GM12878 (cell line): Measurements from ENCODE around the gene RUNDC1. TPM values are rescaled to one million over a fixed set of nuclear protein-coding genes. Genes with fewer than 3 reads are reported as not detected.

Experiments
- ATAC-seq: fragments of 200-7000 bp; cut with Tn5 transposase; 3 replicates; pipeline ENCODE4 v1.9.1; 2020; ENCODE audit warnings: mild to moderate bottlenecking, moderate library complexity
- BruUV-seq: library from RNA; stranded (reverse); fragments of 400-500 nt; replicated peaks from 2 replicates; lab custom pipeline; 2021; lab: Mats Ljungman, UMichigan
- CTCF ChIA-PET: fragments of 300-600 bp; sonication (Branson Sonifier 250); formaldehyde crosslinking; extraction: SDS; loops from one replicate; lab custom pipeline; 2021; ENCODE audit warnings: inconsistent platforms; lab: Yijun Ruan, JAX
- POLR2A ChIA-PET: fragments of 350-600 bp; formaldehyde crosslinking; extraction: SDS; loops from one replicate; lab custom pipeline; 2021; ENCODE audit warnings: inconsistent platforms; lab: Charles Lee
- RAD21 ChIA-PET: fragments of 300-600 bp; sonication (Branson Sonifier 250); formaldehyde crosslinking; loops from one replicate; lab custom pipeline; 2023; ENCODE audit warnings: antibody characterized with exemption; ENCODE audit not compliant: unreplicated experiment; lab: Charles Lee
- SMC1A ChIA-PET: fragments of 300-600 bp; sonication (Branson Sonifier 250); formaldehyde crosslinking; loops from one replicate; lab custom pipeline; 2023; ENCODE audit not compliant: unreplicated experiment, uncharacterized antibody; lab: Charles Lee
- DNase-seq: peaks from one replicate; pipeline ENCODE4 v3.0.0-alpha.2; 2011; ENCODE audit warnings: low read depth, low spot score
- FAIRE-seq: peaks from 3 replicates; lab custom pipeline; 2011; peaks lifted over from hg19 to GRCh38; lab: Jason Lieb, UNC
- H2AFZ ChIP-seq: 2 replicates; pipeline ENCODE4 v1.6.0; 2011; ENCODE audit warnings: low read depth, low read length, control low read depth; ENCODE audit not compliant: control insufficient read depth
- H3K27ac ChIP-seq: 2 replicates; pipeline ENCODE4 v1.5.1; 2011; ENCODE audit warnings: control low read depth; ENCODE audit not compliant: control insufficient read depth, insufficient read depth
- H3K27me3 ChIP-seq, 2 experiments: replicated peaks in 1 of 2; 2 replicates each; pipeline versions ENCODE4 v1.6.0 to v1.6.1; 2011; ENCODE audit warnings: low read length in 1 of 2; ENCODE audit not compliant: control insufficient read depth in 2 of 2, insufficient read depth in 2 of 2
- H3K36me3 ChIP-seq, 2 experiments: 2 replicates each; pipeline ENCODE4 v1.5.1; 2011; ENCODE audit warnings: low read length in 1 of 2; ENCODE audit not compliant: control insufficient read depth in 2 of 2, insufficient read depth in 2 of 2
- H3K4me1 ChIP-seq: 2 replicates; pipeline ENCODE4 v1.6.1; 2011; ENCODE audit warnings: mild to moderate bottlenecking, low read length, moderate library complexity, mixed read lengths; ENCODE audit not compliant: control insufficient read depth, insufficient read depth
- H3K4me2 ChIP-seq: 2 replicates; pipeline ENCODE4 v1.6.0; 2011; ENCODE audit warnings: control low read depth; ENCODE audit not compliant: control insufficient read depth, insufficient read depth
- H3K4me3 ChIP-seq: fragments of 200-600 bp; sonication (generic); 2 replicates; pipeline ENCODE4 v1.5.1; 2016
- H3K79me2 ChIP-seq: 2 replicates; pipeline ENCODE4 v1.6.0; 2011; ENCODE audit warnings: low read length; ENCODE audit not compliant: control insufficient read depth, insufficient read depth
- H3K9ac ChIP-seq: 2 replicates; pipeline ENCODE4 v1.8.0; 2011; ENCODE audit warnings: low read length, control low read depth, mixed read lengths; ENCODE audit not compliant: control insufficient read depth, insufficient read depth
- H3K9me3 ChIP-seq: replicated peaks from 3 replicates; pipeline ENCODE4 v1.5.1; 2011; ENCODE audit warnings: mild to moderate bottlenecking, low read length; ENCODE audit not compliant: control insufficient read depth, insufficient read depth
- H4K20me1 ChIP-seq: 2 replicates; pipeline ENCODE4 v1.6.0; 2011; ENCODE audit not compliant: control insufficient read depth, insufficient read depth
- CHD2 ChIP-seq: IDR thresholded peaks from 2 replicates; pipeline ENCODE4 v1.6.1; 2011; ENCODE audit warnings: low read depth, low read length, improper control_type of control experiment, borderline replicate concordance
- GATAD2B ChIP-seq: fragments of 450-650 bp; conservative IDR thresholded peaks from 2 replicates; pipeline ENCODE4 v1.6.1; 2017; ENCODE audit warnings: low read depth, mild to moderate bottlenecking, moderate library complexity
- MTA3 ChIP-seq: IDR thresholded peaks from 2 replicates; pipeline ENCODE4 v1.6.1; 2012; ENCODE audit warnings: low read length, inconsistent platforms, borderline replicate concordance
- SMC3 ChIP-seq: IDR thresholded peaks from 2 replicates; pipeline ENCODE4 v1.6.1; 2011; ENCODE audit warnings: low read length, improper control_type of control experiment, borderline replicate concordance
- STAT3 ChIP-seq: IDR thresholded peaks from 2 replicates; pipeline ENCODE4 v1.6.1; 2011; ENCODE audit warnings: low read depth, low read length, improper control_type of control experiment
- WGBS: methylation state at CpG from one replicate; pipeline ENCODE4 v1.1.6; 2016; ENCODE audit warnings: low lambda C conversion rate; ENCODE audit not compliant: insufficient replicate concordance, insufficient coverage; ENCODE audit errors: missing lambda C conversion rate; 5-methylcytosine and 5-hydroxymethylcytosine counted together
- in situ Hi-C: fragments of 300-500 bp; cut with MboI; formaldehyde crosslinking; loops from 9 replicates; pipeline ENCODE4 v1.14.3; 2018; ENCODE audit warnings: mixed read lengths
- intact Hi-C: fragments of 100-400 bp; cut with micrococcal nuclease; formaldehyde crosslinking; loops from one replicate; pipeline ENCODE4 v1.14.2; 2022; ENCODE audit not compliant: unreplicated experiment
- polyA plus RNA-seq, 11 experiments: library from polyadenylated mRNA; depleted of rRNA in 4 of 11; unstranded in 6 of 11; stranded (reverse) in 5 of 11; fragments of >200 nt; fragmentation: Nextera tagmentation in 4 of 11; fragmentation: Illumina TruSeq in 1 of 11; extraction: Ambion mirVana in 4 of 11; extraction: Trizol in 1 of 11; gene quantifications; 1 replicate in 1 of 11; 2 replicates in 10 of 11; pipeline versions ENCODE4 v1.2.1 to v1.2.3, GENCODE V29; 2011 to 2016; ENCODE audit warnings: inconsistent platforms in 2 of 11, missing spikeins in 2 of 11, low read depth in 1 of 11
- total RNA-seq, 4 experiments: library from RNA; depleted of rRNA in 3 of 4; stranded (reverse); fragments of >200 nt in 3 of 4; fragmentation: Illumina TruSeq in 1 of 4; extraction: Trizol in 1 of 4; gene quantifications; 2 replicates each; pipeline versions ENCODE4 v1.2.1 to v1.2.3, GENCODE V29; 2013 to 2021
- TF ChIP-seq, protein P1 (sequence below): IDR thresholded peaks from 2 replicates; pipeline ENCODE4 v1.6.1; 2012; ENCODE audit warnings: low read depth, low read length, improper control_type of control experiment
- TF ChIP-seq, protein P2 (sequence below): fragments of 450-650 bp; IDR thresholded peaks from 2 replicates; pipeline ENCODE4 v1.6.1; 2017; ENCODE audit warnings: mild to moderate bottlenecking, low read depth, inconsistent platforms; ENCODE audit not compliant: poor library complexity, severe bottlenecking
- TF ChIP-seq, protein P3 (sequence below): fragments of 450-650 bp; formaldehyde crosslinking; IDR thresholded peaks from 2 replicates; pipeline ENCODE4 v1.4.0; 2022; ENCODE audit warnings: mild to moderate bottlenecking, moderate library complexity

Gene RUNDC1
- total and polyA plus RNA-seq, 10 of the 15 experiments (the other 5 are each of a cell fraction or from before 2014, with no cell fraction given), result 2.9 to 15.6 (median 8.2) TPM

DNA sequence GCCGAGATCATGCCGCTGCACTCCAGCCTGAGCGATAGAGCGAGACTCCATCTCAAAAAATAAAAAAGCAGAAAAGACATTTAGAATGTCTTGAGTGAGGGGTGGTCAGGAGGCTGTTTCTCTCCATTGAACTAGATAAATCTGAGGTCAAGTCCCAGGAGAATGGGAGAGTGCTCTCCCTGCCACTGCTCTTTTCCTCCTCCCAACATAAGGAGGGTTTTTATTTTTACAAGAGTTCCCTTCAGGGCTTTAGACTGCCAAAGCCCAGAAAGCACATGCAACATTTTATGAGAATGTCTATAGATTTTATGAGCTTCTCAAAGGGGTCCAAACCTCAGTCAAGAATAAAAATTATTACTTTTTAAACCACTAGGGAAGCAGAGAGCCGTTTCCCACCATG, 46.2 kb downstream of the RUNDC1 start:
- no peak for TF ChIP-seq GATAD2B
- no peaks in the 10 kb centered on the region for H4K20me1 ChIP-seq
- no peaks in the 10 kb centered on the region for H3K79me2 ChIP-seq
- H3K9me3 ChIP-seq, result no peaks in the 10 kb centered on the region
- no peak overlapping the region for H3K4me2 ChIP-seq
- no peaks in the 10 kb centered on the region for H3K36me3 ChIP-seq
- no TSS peak for BruUV-seq
- POLR2A ChIA-PET, result no interaction called here
- RAD21 ChIA-PET, result no interaction called here
- WGBS, result 20% methylated on average over 5 of the region's 5 CpGs
- peaks cover 7% of the 10 kb centered on the region; the same call in 1 of the 2 replicates for H3K4me1 ChIP-seq
- no peak overlapping the region for H3K4me3 ChIP-seq
- in situ Hi-C loops (loop anchor here (10.0 kb wide), 1 partner anchor 188 kb away; the partner anchor contains the start of gene TMEM106A), intact Hi-C loops (no loop called here)
- no peak overlapping the region for H3K27ac ChIP-seq
- no peak overlapping the region for H3K9ac ChIP-seq
- DNase-seq, result no peak
- no peaks in the 10 kb centered on the region for H3K27me3 ChIP-seq
- SMC1A ChIA-PET, result no interaction called here
- CTCF ChIA-PET, result interaction anchor here (0.6 kb wide), 1 partner anchor 29 kb away, joined by 3 read pairs; no protein-coding TSS in a partner anchor
- no peak overlapping the region for H2AFZ ChIP-seq
- no peak for ATAC-seq
- no peak for FAIRE-seq

DNA sequence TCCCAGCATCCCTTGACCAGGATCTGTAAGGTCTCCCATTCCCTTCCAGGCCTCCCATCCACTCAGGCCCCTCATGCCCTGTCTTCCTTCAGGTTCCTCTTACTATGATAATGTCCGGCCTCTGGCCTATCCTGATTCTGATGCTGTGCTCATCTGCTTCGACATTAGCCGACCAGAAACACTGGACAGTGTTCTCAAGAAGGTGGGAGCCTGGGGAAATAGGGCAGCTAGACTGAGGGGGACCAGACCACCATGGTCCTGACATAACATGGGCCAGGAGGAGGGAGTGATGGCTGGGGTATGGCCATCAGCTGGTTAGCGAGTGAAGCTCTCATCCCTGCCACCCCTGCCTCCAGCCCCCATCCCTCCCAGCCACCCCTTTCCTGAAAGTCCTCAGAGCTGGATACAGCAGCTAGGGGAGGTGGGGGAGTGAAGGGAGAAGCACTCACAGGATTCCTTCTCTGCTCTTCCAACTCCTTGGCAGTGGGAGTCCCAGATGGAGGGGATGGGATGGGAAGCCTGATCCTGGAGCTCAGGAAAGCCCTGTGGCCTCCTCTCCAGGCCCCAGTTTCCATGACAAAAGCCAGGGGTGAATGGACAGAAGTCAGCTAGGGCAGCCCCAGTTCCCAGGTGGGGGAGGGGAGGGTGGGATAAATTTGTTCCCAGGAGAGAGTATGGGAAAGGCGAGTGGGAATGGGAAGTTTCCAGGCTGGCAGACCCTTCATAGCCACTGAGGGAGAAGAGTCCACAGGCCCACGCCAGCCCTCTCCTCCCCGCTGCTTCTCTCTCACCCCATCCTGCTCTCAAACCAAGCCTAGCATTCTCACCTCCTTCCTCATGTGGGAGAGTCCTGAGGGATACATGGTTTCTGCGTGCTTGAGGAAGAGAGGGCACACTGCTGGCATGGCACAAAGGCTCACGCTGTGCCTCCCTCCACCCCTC, 47.0 kb downstream of the RUNDC1 start:
- ChIA-PET POLR2A (no interaction called here), RAD21 (no interaction called here), CTCF (no interaction called here), SMC1A (no interaction called here)
- no TSS peak for BruUV-seq
- Histone ChIP-seq H3K4me3 (no peak overlapping the region), H3K9ac (no peak overlapping the region), H3K4me1 (peaks cover 7% of the 10 kb centered on the region; the same call in 1 of the 2 replicates), H3K4me2 (no peak overlapping the region), H4K20me1 (no peaks in the 10 kb centered on the region), H3K27me3 (no peaks in the 10 kb centered on the region), H2AFZ (no peak overlapping the region), H3K27ac (no peak overlapping the region), H3K36me3 (no peaks in the 10 kb centered on the region), H3K79me2 (no peaks in the 10 kb centered on the region), H3K9me3 (no peaks in the 10 kb centered on the region)
- 33% methylated on average over 9 of the region's 9 CpGs for WGBS
- no peak for ATAC-seq
- in situ Hi-C loops, result loop anchor here (10.0 kb wide), 1 partner anchor 187 kb away; the partner anchor contains the start of gene TMEM106A
- DNase-seq, result no peak
- intact Hi-C loops, result no loop called here
- no peak for FAIRE-seq
- no peak for TF ChIP-seq CHD2
- no peak for TF ChIP-seq SMC3
- TF ChIP-seq, protein P1, sequence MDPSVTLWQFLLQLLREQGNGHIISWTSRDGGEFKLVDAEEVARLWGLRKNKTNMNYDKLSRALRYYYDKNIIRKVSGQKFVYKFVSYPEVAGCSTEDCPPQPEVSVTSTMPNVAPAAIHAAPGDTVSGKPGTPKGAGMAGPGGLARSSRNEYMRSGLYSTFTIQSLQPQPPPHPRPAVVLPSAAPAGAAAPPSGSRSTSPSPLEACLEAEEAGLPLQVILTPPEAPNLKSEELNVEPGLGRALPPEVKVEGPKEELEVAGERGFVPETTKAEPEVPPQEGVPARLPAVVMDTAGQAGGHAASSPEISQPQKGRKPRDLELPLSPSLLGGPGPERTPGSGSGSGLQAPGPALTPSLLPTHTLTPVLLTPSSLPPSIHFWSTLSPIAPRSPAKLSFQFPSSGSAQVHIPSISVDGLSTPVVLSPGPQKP, result no peak
- no peak for TF ChIP-seq STAT3
- no peak for TF ChIP-seq MTA3
- TF ChIP-seq, protein P2, sequence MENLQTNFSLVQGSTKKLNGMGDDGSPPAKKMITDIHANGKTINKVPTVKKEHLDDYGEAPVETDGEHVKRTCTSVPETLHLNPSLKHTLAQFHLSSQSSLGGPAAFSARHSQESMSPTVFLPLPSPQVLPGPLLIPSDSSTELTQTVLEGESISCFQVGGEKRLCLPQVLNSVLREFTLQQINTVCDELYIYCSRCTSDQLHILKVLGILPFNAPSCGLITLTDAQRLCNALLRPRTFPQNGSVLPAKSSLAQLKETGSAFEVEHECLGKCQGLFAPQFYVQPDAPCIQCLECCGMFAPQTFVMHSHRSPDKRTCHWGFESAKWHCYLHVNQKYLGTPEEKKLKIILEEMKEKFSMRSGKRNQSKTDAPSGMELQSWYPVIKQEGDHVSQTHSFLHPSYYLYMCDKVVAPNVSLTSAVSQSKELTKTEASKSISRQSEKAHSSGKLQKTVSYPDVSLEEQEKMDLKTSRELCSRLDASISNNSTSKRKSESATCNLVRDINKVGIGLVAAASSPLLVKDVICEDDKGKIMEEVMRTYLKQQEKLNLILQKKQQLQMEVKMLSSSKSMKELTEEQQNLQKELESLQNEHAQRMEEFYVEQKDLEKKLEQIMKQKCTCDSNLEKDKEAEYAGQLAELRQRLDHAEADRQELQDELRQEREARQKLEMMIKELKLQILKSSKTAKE, result no peak
- TF ChIP-seq, protein P3, sequence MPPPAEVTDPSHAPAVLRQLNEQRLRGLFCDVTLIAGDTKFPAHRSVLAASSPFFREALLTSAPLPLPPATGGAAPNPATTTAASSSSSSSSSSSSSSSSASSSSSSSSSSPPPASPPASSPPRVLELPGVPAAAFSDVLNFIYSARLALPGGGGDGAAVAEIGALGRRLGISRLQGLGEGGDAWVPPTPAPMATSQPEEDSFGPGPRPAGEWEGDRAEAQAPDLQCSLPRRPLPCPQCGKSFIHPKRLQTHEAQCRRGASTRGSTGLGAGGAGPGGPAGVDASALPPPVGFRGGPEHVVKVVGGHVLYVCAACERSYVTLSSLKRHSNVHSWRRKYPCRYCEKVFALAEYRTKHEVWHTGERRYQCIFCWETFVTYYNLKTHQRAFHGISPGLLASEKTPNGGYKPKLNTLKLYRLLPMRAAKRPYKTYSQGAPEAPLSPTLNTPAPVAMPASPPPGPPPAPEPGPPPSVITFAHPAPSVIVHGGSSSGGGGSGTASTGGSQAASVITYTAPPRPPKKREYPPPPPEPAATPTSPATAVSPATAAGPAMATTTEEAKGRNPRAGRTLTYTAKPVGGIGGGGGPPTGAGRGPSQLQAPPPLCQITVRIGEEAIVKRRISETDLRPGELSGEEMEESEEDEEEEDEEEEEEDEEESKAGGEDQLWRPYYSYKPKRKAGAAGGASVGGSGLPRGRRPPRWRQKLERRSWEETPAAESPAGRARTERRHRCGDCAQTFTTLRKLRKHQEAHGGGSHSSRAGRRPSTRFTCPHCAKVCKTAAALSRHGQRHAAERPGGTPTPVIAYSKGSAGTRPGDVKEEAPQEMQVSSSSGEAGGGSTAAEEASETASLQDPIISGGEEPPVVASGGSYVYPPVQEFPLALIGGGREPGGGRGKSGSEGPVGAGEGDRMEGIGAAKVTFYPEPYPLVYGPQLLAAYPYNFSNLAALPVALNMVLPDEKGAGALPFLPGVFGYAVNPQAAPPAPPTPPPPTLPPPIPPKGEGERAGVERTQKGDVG (CRISPR knock-in tag), result no peak
